Stomach (tissue), 4 donors: ENCODE data around the gene GLRX5.

Source experiments
- CTCF ChIP-seq, 7 experiments: fragments of 450-650 bp in 4 of 7; fragments of 200-600 bp in 3 of 7; sonication (generic) in 3 of 7; IDR thresholded peaks; one replicate each; pipeline ENCODE4 v1.5.1; 2016 to 2019; ENCODE audit warnings: antibody characterized with exemption in 7 of 7, control low read depth in 2 of 7, mild to moderate bottlenecking in 1 of 7
- EP300 ChIP-seq: sonication (generic); formaldehyde crosslinking; IDR thresholded peaks from one replicate; pipeline ENCODE4 v1.6.1; 2017; ENCODE audit warnings: antibody characterized with exemption
- POLR2A ChIP-seq, 4 donors: fragments of 450-650 bp; IDR thresholded peaks; one replicate each; pipeline ENCODE4 v1.6.1; 2016; ENCODE audit warnings: antibody characterized with exemption in 4 of 4, control low read depth in 2 of 4, mild to moderate bottlenecking in 1 of 4, moderate library complexity in 1 of 4

- TF ChIP-seq POLR2A (IDR thresholded peaks at IDR 0.05) (no peak), CTCF (IDR thresholded peaks at IDR 0.05) (no peak), EP300 (no peak)
These were observed 19.8 kb upstream of the GLRX5 start for GRCh38 chr14:95515080-95515489.
